Sigmoid colon (tissue), 7 donors: Measurements from ENCODE around the gene CYBA. TPM values are rescaled to one million over a fixed set of nuclear protein-coding genes. Genes with fewer than 3 reads are reported as not detected.

Source experiments
- DNase-seq: peaks from one replicate; pipeline ENCODE4 v3.0.0-alpha.2; 2019
- H3K27ac ChIP-seq, 4 donors: fragments of 200-600 bp; sonication (generic); one replicate each; pipeline ENCODE4 v1.5.1; 2016 to 2019; ENCODE audit warnings: mild to moderate bottlenecking in 1 of 4
- H3K27me3 ChIP-seq, 3 donors: fragments of 200-600 bp; sonication (generic); one replicate each; pipeline ENCODE4 v1.5.1; 2019; ENCODE audit warnings: mild to moderate bottlenecking in 1 of 3
- H3K36me3 ChIP-seq, 4 donors: fragments of 200-600 bp; sonication (generic); one replicate each; pipeline ENCODE4 v1.5.1; 2016 to 2019
- H3K4me1 ChIP-seq, 4 donors: fragments of 200-600 bp; sonication (generic); one replicate each; pipeline ENCODE4 v1.5.1; 2017 to 2019
- H3K4me3 ChIP-seq, 4 donors: fragments of 200-600 bp; sonication (generic); one replicate each; pipeline ENCODE4 v1.5.1; 2017 to 2019; ENCODE audit warnings: mild to moderate bottlenecking in 2 of 4, moderate library complexity in 1 of 4
- H3K9me3 ChIP-seq, 4 donors: fragments of 200-600 bp in 3 of 4; sonication (generic) in 3 of 4; one replicate each; pipeline versions ENCODE4 v1.5.1 to v1.6.1; 2013 to 2019
- CTCF ChIP-seq, 4 experiments: fragments of 450-650 bp in 3 of 4; fragments of 200-600 bp in 1 of 4; IDR thresholded peaks; one replicate each; pipeline ENCODE4 v1.5.1; 2016 to 2019; ENCODE audit warnings: antibody characterized with exemption in 4 of 4, mild to moderate bottlenecking in 3 of 4, moderate library complexity in 2 of 4
- EP300 ChIP-seq, 4 donors: sonication (generic); formaldehyde crosslinking; IDR thresholded peaks; one replicate each; pipeline ENCODE4 v1.6.1; 2017; ENCODE audit warnings: antibody characterized with exemption in 4 of 4
- POLR2A ChIP-seq, 2 donors: fragments of 450-650 bp; IDR thresholded peaks; one replicate each; pipeline ENCODE4 v1.6.1; 2016; ENCODE audit warnings: antibody characterized with exemption in 2 of 2, mild to moderate bottlenecking in 2 of 2, moderate library complexity in 2 of 2
- POLR2AphosphoS5 ChIP-seq, 4 donors: sonication (generic); formaldehyde crosslinking; IDR thresholded peaks; one replicate each; pipeline ENCODE4 v1.6.1; 2017; ENCODE audit warnings: antibody characterized with exemption in 4 of 4
- WGBS, 2 donors: extraction: QIAGEN DNeasy Blood & Tissue Kit; methylation state at CpG; one replicate each; pipeline ENCODE4 v1.1.7; 2013; 5-methylcytosine and 5-hydroxymethylcytosine counted together
- intact Hi-C: fragments of 100-400 bp; cut with DNase I; formaldehyde crosslinking; loops from one replicate; pipeline ENCODE4 v1.15.1; 2023
- polyA plus RNA-seq, 3 donors: library from polyadenylated mRNA; stranded (reverse); fragments of 200-250 nt; gene quantifications; one replicate each; pipeline ENCODE4 v1.2.3, GENCODE V29; 2013
- total RNA-seq, 4 donors: library from RNA; depleted of rRNA; stranded (reverse); fragments of >200 nt; gene quantifications; one replicate each; pipeline ENCODE4 v1.1.0, GENCODE V29; 2016
- donor health status: healthy with polysubstance abuse.
- donor health status: Bipolar disorder and iron deficiency.
- donor health status: healthy.

CYBA gene
- total and polyA plus RNA-seq, 7 donors, result 63.1 to 429 (median 124) TPM

- H3K9me3 ChIP-seq, result no peaks in the 10 kb centered on the region
- WGBS, 2 donors, result 93 to 97% methylated on average over 8 of the region's 8 CpGs
- intact Hi-C loops, result no loop called here
- DNase-seq, result no peak
- H3K27ac ChIP-seq, result no peak overlapping the region
- TF ChIP-seq POLR2AphosphoS5 (IDR thresholded peaks at IDR 0.05), result no peak
- TF ChIP-seq POLR2A (IDR thresholded peaks at IDR 0.05), result no peak
- no peak for TF ChIP-seq CTCF (IDR thresholded peaks at IDR 0.05)
- no peak for TF ChIP-seq EP300 (IDR thresholded peaks at IDR 0.05)
- peaks cover 0 to 14% (median 0%) of the 10 kb centered on the region in 3 donors for H3K27me3 ChIP-seq
- peaks cover 0 to 24% (median 20%) of the 10 kb centered on the region in 4 donors for H3K4me1 ChIP-seq
- H3K4me3 ChIP-seq, result no peak overlapping the region
- peaks cover 0 to 56% (median 4%) of the 10 kb centered on the region in 4 donors for H3K36me3 ChIP-seq
These were observed 1.9 kb upstream of the CYBA start for GRCh38 chr16:88652762-88653063.

GRCh38 chr16:88651989-88652761 lies 1.3 kb upstream of the CYBA start:
- Histone ChIP-seq H3K27ac (peak overlapping the region in 3 of 4 donors; percentile 62 to 68 (median 67)), H3K9me3 (no peaks in the 10 kb centered on the region), H3K4me3 (no peak overlapping the region), H3K4me1 (peaks cover 0 to 24% (median 20%) of the 10 kb centered on the region in 4 donors), H3K36me3 (peaks cover 0 to 51% (median 4%) of the 10 kb centered on the region in 4 donors), H3K27me3 (peaks cover 0 to 14% (median 0%) of the 10 kb centered on the region in 3 donors)
- intact Hi-C loops, result no loop called here
- TF ChIP-seq POLR2AphosphoS5 (IDR thresholded peaks at IDR 0.05) (no peak), EP300 (IDR thresholded peaks at IDR 0.05) (no peak), CTCF (IDR thresholded peaks at IDR 0.05) (no peak), POLR2A (IDR thresholded peaks at IDR 0.05) (no peak)
- 85 to 90% methylated on average over 29 of the region's 29 CpGs for WGBS, 2 donors
- no peak for DNase-seq

- WGBS, 2 donors, result 33 to 46% methylated on average over 24 of the region's 24 CpGs
- Histone ChIP-seq H3K4me3 (peak overlapping the region; percentile 41 to 62 (median 58)), H3K36me3 (peaks cover 0 to 43% (median 4%) of the 10 kb centered on the region in 4 donors), H3K9me3 (no peaks in the 10 kb centered on the region), H3K27me3 (peaks cover 0 to 14% (median 0%) of the 10 kb centered on the region in 3 donors), H3K27ac (peak overlapping the region; percentile 62 to 70 (median 68)), H3K4me1 (peaks cover 0 to 24% (median 20%) of the 10 kb centered on the region in 4 donors)
- intact Hi-C loops, result no loop called here
- no peak for TF ChIP-seq POLR2A (IDR thresholded peaks at IDR 0.05)
- no peak for TF ChIP-seq EP300 (IDR thresholded peaks at IDR 0.05)
- TF ChIP-seq POLR2AphosphoS5 (IDR thresholded peaks at IDR 0.05), result no peak
- TF ChIP-seq CTCF (IDR thresholded peaks at IDR 0.05), result no peak
- no peak for DNase-seq
These were observed 579 bp upstream of the CYBA start for GRCh38 chr16:88651276-88651988.

- intact Hi-C loops, result no loop called here
- WGBS, 2 donors, result 3 to 8% methylated on average over 37 of the region's 37 CpGs
These were observed 717 bp downstream of the CYBA start for GRCh38 chr16:88649924-88650748.

More at GRCh38 chr16:88649924-88650748, 717 bp downstream of the CYBA start:
- Histone ChIP-seq H3K27me3 (peaks cover 0 to 14% (median 0%) of the 10 kb centered on the region in 3 donors), H3K4me1 (peaks cover 0 to 24% (median 20%) of the 10 kb centered on the region in 4 donors), H3K9me3 (no peaks in the 10 kb centered on the region), H3K4me3 (peak overlapping the region; percentile 41 to 62 (median 58)), H3K27ac (peak overlapping the region; percentile 62 to 70 (median 68)), H3K36me3 (peaks cover 0 to 30% (median 3%) of the 10 kb centered on the region in 4 donors)
- TF ChIP-seq EP300 (IDR thresholded peaks at IDR 0.05) (no peak), POLR2A (IDR thresholded peaks at IDR 0.05) (no peak), CTCF (IDR thresholded peaks at IDR 0.05) (no peak), POLR2AphosphoS5 (IDR thresholded peaks at IDR 0.05) (no peak)
- no peak for DNase-seq
